ENCODE measurements around the gene LOXL1. TPM values are rescaled to one million over a fixed set of nuclear protein-coding genes. Genes with fewer than 3 reads are reported as not detected.

The LOXL1 gene
- total and polyA plus RNA-seq, 10 of the 15 experiments (the other 5 are each of a cell fraction or from before 2014, with no cell fraction given), result 0.07 to 0.15 TPM; not detected in 8

DNA sequence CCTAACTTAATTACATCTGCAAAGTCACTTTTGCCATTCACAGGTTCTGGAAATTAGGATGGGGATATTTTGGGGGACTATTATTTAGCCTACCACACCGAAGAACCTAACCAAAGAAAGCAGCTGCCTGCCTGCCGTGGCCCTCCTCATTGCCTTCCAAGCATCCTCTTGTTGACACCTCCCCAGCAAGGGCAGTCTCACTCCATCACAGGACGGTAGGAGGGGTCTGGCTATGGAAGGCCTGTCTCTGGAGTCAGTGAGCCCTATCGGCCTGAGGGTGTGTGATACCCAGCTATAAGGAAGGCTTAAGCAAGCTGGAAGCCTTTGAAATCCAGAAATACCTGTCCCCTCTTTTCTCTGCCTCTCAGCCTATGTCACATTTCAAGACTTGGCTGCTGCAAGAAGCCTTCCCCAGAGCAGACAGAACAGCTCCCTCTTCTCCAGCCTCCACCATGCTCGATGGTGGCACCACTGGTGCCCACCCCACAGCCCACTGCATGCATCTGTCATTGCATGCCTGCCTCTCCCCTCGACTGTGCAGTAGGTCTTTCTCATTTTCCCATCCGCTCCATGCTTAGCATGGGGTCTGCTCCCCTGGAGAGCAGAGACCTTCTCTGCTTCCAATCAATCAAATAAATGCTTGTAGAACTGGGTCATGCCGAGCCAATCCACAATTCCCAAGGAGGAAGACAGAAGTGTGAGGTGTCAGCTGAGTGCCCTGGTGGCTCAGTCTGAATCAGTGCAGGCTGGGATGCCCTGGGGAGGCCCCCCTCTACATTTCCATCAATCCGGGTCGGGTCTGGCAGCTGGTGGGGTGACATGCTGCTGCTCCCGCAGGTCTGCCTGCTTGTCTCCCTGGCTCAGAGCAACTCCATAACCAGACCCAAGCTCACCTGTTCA is 23.9 kb upstream of the LOXL1 start:
- FAIRE-seq (no peak), ATAC-seq (no peak), DNase-seq (ENCODE audit: low read depth, low spot score) (no peak)
- intact Hi-C loops (cut with micrococcal nuclease; ENCODE audit: unreplicated experiment) (no loop called here), in situ Hi-C loops (cut with MboI) (no loop called here)
- RAD21 ChIA-PET (ENCODE audit: unreplicated experiment), result no interaction called here
- no peaks in the 10 kb centered on the region for H3K36me3 ChIP-seq (ENCODE audit: control insufficient read depth in 2 of 2, insufficient read depth in 2 of 2, low read length in 1 of 2)
- H3K27ac ChIP-seq (ENCODE audit: control insufficient read depth, insufficient read depth), result no peak overlapping the region
- peaks cover 2 to 3% of the 10 kb centered on the region in 2 experiments; a peak in 2 of 4 replicates for H3K27me3 ChIP-seq (replicated peaks in 1 of 2; ENCODE audit: control insufficient read depth in 2 of 2, insufficient read depth in 2 of 2, low read length in 1 of 2)
- CTCF ChIA-PET, result interaction anchor here (0.5 to 1.4 kb wide), 2 partner anchors 28 to 69 kb away, joined by 3 to 6 read pairs; no protein-coding TSS in a partner anchor
- no peaks in the 10 kb centered on the region for H3K79me2 ChIP-seq (ENCODE audit: control insufficient read depth, insufficient read depth, low read length)
- SMC1A ChIA-PET (ENCODE audit: uncharacterized antibody, unreplicated experiment), result no interaction called here
- no peaks in the 10 kb centered on the region for H3K4me1 ChIP-seq (ENCODE audit: control insufficient read depth, insufficient read depth, low read length)
- H3K4me2 ChIP-seq (ENCODE audit: control insufficient read depth, insufficient read depth), result no peak overlapping the region
- no peaks in the 10 kb centered on the region for H4K20me1 ChIP-seq (ENCODE audit: control insufficient read depth, insufficient read depth)
- POLR2A ChIA-PET, result no interaction called here
- whole genome bisulfite sequencing (ENCODE audit: insufficient coverage, insufficient replicate concordance, low lambda C conversion rate, missing lambda C conversion rate), result 16% methylated on average over 11 of the region's 11 CpGs
- no peak overlapping the region for H2AFZ ChIP-seq (ENCODE audit: control insufficient read depth, low read depth, low read length)
- H3K9ac ChIP-seq (ENCODE audit: control insufficient read depth, insufficient read depth, low read length), result no peak overlapping the region
- BruUV-seq (replicated peaks), result no TSS peak
- H3K9me3 ChIP-seq (replicated peaks; ENCODE audit: control insufficient read depth, insufficient read depth, low read length), result no peaks in the 10 kb centered on the region
- H3K4me3 ChIP-seq, result no peak overlapping the region
- no peak for TF ChIP-seq SREBF2 (IDR thresholded peaks at IDR 0.05; ENCODE audit: low read length)
- TF ChIP-seq CEBPB (IDR thresholded peaks at IDR 0.05; ENCODE audit: borderline replicate concordance in 1 of 2, low read depth in 2 of 2, low read length in 2 of 2), result no peak
- no peak for TF ChIP-seq EGR1 (IDR thresholded peaks at IDR 0.05; ENCODE audit: borderline replicate concordance in 1 of 2, low read depth in 2 of 2, low read length in 2 of 2)
- no peak for TF ChIP-seq JUNB (IDR thresholded peaks at IDR 0.05)
- TF ChIP-seq, protein P1, sequence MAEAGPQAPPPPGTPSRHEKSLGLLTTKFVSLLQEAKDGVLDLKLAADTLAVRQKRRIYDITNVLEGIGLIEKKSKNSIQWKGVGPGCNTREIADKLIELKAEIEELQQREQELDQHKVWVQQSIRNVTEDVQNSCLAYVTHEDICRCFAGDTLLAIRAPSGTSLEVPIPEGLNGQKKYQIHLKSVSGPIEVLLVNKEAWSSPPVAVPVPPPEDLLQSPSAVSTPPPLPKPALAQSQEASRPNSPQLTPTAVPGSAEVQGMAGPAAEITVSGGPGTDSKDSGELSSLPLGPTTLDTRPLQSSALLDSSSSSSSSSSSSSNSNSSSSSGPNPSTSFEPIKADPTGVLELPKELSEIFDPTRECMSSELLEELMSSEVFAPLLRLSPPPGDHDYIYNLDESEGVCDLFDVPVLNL (IDR thresholded peaks at IDR 0.05; ENCODE audit: low read depth, low read length), result no peak
- TF ChIP-seq MYC (IDR thresholded peaks at IDR 0.05; ENCODE audit: insufficient read depth, insufficient read length, insufficient replicate concordance, low read length, severe bottlenecking), result no peak
- TF ChIP-seq, protein P2, sequence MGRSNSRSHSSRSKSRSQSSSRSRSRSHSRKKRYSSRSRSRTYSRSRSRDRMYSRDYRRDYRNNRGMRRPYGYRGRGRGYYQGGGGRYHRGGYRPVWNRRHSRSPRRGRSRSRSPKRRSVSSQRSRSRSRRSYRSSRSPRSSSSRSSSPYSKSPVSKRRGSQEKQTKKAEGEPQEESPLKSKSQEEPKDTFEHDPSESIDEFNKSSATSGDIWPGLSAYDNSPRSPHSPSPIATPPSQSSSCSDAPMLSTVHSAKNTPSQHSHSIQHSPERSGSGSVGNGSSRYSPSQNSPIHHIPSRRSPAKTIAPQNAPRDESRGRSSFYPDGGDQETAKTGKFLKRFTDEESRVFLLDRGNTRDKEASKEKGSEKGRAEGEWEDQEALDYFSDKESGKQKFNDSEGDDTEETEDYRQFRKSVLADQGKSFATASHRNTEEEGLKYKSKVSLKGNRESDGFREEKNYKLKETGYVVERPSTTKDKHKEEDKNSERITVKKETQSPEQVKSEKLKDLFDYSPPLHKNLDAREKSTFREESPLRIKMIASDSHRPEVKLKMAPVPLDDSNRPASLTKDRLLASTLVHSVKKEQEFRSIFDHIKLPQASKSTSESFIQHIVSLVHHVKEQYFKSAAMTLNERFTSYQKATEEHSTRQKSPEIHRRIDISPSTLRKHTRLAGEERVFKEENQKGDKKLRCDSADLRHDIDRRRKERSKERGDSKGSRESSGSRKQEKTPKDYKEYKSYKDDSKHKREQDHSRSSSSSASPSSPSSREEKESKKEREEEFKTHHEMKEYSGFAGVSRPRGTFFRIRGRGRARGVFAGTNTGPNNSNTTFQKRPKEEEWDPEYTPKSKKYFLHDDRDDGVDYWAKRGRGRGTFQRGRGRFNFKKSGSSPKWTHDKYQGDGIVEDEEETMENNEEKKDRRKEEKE (IDR thresholded peaks at IDR 0.05), result no peak
- TF ChIP-seq KDM1A (IDR thresholded peaks at IDR 0.05; ENCODE audit: borderline replicate concordance), result no peak
- TF ChIP-seq SMAD5 (IDR thresholded peaks at IDR 0.05; ENCODE audit: low read depth), result no peak
- TF ChIP-seq SPI1 (IDR thresholded peaks at IDR 0.05; ENCODE audit: borderline replicate concordance, insufficient read depth, low read depth, low read length), result no peak
- TF ChIP-seq POLR2AphosphoS2 (IDR thresholded peaks at IDR 0.05; ENCODE audit: low read depth, low read length), result no peak
- no peak for TF ChIP-seq ATF2 (IDR thresholded peaks at IDR 0.05; ENCODE audit: low read length)
- TF ChIP-seq RFX5 (IDR thresholded peaks at IDR 0.05; ENCODE audit: low read depth, low read length), result no peak
